GM21447 (cell line): ENCODE measurements around the gene IAH1.

Source experiments
- ATAC-seq: cut with Tn5 transposase; IDR thresholded peaks from one replicate; pipeline ENCODE4 v1.9.1; 2021; ENCODE audit not compliant: unreplicated experiment

The IAH1 gene, protein sequence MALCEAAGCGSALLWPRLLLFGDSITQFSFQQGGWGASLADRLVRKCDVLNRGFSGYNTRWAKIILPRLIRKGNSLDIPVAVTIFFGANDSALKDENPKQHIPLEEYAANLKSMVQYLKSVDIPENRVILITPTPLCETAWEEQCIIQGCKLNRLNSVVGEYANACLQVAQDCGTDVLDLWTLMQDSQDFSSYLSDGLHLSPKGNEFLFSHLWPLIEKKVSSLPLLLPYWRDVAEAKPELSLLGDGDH

DNA sequence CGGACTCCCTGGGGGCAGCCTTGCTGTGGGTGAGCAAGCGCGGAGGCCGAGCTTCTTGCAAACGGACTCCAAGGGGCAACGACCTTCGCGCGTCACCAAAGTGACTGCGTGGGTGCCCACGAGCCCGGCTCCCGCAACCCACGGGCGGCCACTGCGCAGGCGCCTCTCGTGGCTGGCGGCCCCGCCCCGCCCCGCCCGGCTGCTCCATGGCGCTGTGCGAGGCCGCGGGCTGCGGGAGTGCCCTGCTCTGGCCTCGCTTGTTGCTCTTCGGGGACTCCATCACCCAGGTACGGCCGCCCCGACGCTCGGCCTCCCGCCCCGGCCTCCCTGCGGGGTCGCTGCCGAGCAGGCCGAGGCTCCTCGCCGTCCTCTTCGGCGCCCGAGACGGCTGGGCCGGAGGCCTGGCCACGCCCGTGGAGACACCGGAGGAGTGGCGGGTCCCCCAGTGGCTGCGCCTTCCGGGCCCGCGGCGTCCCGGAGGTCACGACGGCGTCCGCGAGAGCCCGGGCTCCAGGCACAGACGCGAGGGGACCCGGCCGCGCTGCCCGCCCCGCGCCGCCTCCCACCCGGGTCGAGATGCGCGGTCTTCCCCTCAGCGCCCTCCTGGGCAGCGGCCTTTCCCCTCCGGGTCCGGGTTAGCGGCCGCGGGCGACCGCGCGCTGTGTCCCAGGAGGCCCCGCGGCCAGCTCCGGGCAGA is at the start of gene IAH1:
TSS of gene IAH1 (plus strand) at position 191 of the 697 bp plus-strand sequence. CDS start at position 207, 16 bp downstream.
- ATAC-seq = peak; percentile 70

DNA sequence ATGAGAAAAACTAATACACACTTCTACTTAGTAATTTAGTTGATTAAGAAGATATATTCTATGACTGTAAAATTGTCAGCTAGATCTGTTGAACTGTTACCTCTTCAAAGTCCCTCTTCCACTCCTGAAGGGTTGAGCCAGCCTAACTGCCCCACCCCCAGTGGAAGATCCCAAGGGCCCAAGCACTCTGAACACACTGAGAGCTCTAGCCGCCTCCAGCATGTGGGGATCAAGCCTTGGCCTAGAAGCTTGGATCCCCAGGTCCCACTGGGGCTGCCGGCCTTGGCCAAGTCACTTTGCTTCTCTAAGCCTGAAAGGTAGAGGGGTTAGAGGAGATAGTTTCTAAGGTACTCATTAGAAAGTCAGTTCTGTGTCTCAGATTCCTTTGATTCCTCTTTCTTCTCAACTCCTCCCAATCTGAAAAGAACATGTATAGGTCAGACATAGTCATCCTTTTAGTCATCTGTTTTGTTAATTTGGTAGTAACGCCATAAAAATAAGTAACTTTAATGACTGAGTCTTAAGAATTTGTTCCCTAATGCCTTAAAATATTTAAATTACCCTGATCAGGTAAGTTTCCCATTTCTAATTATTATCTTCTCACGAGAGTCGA is 45.3 kb upstream of the IAH1 start:
- no peak for ATAC-seq

GRCh38 chr2:9430316-9431293 is 43.7 kb upstream of the IAH1 start:
- no peak for ATAC-seq

DNA sequence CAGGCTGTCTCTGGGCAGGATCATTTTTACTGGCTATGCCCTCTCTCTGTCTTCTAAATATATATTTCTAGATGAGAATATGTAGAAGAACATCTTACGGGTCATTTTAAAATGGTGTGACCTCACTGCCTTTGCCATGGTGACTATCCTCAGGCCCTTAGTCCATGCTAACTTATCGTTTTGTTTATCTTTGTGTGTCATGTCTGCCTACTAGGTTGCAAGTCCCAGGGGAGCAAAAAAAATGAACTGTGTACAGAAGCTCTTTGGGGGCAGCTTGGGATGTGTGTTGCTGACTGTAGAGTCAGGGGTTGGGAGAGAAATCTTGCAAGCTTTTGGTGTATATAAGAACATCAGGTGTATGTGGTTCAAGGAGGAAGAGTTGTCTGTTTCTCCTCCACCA is 39.9 kb upstream of the IAH1 start:
- ATAC-seq = no peak

- no peak for ATAC-seq
Observed at GRCh38 chr2:9439536-9439935, 34.8 kb upstream of the IAH1 start.

DNA sequence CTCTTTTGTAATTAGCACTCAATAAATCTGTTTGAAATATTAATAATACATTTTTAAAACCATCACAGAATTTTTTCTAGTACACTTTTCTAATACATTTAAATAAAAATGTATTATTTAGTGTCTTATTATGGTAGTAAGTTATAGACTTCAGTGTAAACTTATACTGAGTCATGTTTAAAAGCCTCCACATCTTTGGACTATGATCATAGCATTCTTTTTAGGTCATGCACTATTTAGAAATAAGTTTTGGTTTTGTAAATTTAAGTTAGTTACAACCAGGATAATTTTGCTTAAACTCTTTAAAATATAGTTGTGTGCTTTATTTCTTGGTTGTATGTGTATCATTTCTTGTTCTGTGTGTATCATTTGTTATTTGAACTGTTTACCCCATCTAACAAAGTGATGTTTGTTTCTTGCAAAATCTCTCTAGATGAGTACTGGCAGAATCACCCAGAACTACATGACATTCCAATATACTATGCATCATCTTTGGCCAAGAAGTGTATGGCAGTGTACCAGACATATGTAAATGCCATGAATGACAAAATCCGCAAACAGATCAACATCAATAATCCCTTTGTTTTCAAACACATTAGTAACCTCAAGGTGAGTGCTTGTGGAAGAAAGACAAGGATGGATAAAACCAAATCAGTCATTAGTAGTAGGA is 34.2 kb upstream of the IAH1 start:
- no peak for ATAC-seq

DNA sequence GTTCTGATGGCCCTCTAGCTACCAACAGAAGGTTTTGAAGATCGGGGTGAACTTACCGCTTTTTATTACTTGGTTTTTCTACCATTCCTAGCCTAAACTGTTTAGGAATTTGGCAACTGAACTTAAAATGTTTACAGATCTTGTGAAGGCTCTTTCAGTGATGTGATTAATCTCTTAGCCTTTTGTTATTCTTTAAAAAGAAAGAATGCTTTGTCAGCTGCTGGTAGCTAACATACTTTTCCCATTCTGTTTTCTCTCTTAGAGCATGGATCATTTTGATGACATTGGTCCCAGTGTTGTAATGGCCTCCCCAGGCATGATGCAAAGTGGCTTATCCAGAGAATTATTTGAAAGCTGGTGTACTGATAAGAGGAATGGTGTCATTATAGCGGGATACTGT is 32.8 kb upstream of the IAH1 start:
- ATAC-seq = no peak

GRCh38 chr2:9443526-9443925 is 30.8 kb upstream of the IAH1 start:
- ATAC-seq = no peak

GRCh38 chr2:9445089-9445488 is 29.3 kb upstream of the IAH1 start:
- no peak for ATAC-seq

GRCh38 chr2:9451231-9451630 is 23.1 kb upstream of the IAH1 start:
- no peak for ATAC-seq

- ATAC-seq = no peak
Observed at GRCh38 chr2:9460441-9461017, 13.8 kb upstream of the IAH1 start.

DNA sequence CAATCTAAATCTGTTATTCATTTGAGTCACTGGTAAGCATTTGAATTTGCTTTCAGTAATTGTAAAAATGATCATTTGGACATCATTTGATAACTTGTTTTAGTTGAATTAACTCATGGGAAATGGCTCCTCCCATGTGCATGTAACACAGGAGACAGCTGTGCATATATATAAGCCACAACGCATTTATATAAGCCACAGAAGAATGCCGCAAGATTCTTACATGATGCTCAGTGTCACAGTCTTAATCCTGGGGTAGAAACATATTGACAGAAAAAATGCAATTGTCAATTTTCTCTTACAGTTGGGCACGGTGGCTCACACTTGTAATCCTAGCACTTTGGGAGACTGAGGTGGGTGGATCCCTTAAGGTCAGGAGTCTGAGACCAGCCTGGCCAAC is 13.3 kb upstream of the IAH1 start:
- ATAC-seq = no peak

GRCh38 chr2:9462313-9462712 is 12.0 kb upstream of the IAH1 start:
- no peak for ATAC-seq

DNA sequence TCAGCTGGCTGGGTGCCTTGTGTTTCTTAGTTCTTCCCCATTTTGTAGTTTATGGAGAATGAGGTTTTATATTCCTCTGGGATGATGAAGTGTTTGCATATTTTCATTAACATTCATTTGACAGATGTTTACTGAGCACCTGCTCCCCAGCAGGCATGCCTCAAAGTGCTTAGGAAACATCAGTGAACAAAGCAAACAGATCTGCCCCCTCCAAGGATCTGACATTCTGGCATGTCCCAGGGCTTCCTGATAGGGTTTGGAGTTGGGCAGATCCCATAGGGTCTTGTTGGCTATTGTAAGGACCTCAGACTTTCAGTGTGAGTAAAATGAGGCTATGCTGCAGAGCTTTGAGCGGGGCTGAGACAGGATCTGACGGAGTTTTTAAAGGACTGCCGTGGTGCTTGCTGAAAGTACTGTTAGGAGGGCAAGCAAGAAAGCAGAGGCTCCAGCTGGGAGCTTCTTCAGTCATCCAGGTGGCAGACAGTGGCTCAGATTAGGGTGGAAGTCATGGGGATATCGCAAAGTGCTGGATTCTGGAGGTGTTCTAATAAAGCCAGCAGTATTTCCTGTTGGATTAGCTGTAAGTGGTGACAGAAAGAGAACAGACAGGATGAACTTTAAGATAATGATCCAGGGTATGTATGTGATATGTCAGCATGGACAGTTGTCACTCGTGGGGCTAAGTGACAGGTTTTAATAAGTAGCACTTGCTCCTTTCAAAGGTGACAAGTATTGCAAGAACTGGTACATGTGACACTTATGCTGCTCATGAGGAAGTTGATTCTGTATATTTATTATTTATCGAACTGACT is 11.3 kb upstream of the IAH1 start:
- ATAC-seq = no peak

DNA sequence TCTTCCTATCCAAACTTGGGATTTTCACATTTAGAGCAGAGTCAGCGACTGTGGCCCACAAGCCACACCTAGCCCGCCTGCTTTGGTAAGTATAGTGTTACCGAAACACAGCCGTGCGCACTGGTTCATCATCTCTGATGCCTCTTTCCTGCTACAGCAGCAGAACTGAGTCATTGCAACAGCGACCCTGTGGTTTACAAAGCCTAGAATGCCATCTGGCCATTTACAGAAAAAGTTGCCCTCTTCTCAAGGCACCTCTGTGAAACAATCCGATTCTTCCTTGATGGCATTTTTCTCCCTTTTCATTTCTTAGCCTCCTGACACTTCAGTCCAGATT is 10.7 kb upstream of the IAH1 start:
- ATAC-seq = no peak

- no peak for ATAC-seq
Observed at GRCh38 chr2:9465170-9465569, 9.2 kb upstream of the IAH1 start.

- no peak for ATAC-seq
Observed at GRCh38 chr2:9466147-9466683, 8.1 kb upstream of the IAH1 start.

GRCh38 chr2:9467687-9468086 is 6.7 kb upstream of the IAH1 start:
- no peak for ATAC-seq

- no peak for ATAC-seq
Observed at GRCh38 chr2:9471206-9471605, 3.1 kb upstream of the IAH1 start.
